Measurements from ENCODE around the gene RAB10. TPM values are rescaled to one million over a fixed set of nuclear protein-coding genes. Genes with fewer than 3 reads are reported as not detected.
"Not testable (repeated sequence)": the region's sequence is repeated elsewhere in the genome, so short reads cannot be mapped to it uniquely, and the experiment has no call there.

The RAB10 gene
- total RNA-seq, 6 donors from 2014 or later, result 81.7 to 139 (median 106) TPM

DNA sequence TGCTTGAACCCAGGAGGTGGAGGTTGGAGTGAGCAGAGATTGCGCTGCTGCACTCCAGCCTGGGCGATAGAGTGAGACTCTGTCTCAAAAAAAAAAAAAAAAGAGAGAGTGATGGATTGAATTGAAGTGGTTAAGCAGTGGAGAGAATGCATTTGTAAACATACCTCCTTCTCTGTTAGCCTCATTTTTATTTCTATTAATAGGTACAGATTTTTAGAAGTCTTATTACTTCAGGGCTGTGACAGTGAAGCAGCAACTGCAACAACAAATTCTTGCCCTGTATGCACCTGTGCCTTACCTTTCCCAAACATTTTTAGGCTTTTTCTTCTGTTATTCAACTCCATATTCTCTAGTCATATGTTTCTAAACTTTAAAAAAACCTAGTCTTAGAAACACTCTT is 55.5 kb downstream of the RAB10 start:
- H3K4me1 ChIP-seq, result peaks cover 5 to 18% (median 8%) of the 10 kb centered on the region in 4 donors
- H3K9me3 ChIP-seq, result no peaks in the 10 kb centered on the region
- TF ChIP-seq EP300 (IDR thresholded peaks at IDR 0.05), result no peak
- no peak for TF ChIP-seq POLR2A (IDR thresholded peaks at IDR 0.05)
- no peak for TF ChIP-seq CTCF (IDR thresholded peaks at IDR 0.05)
- TF ChIP-seq POLR2AphosphoS5 (IDR thresholded peaks at IDR 0.05), result no peak
- no peak overlapping the region for H3K4me3 ChIP-seq
- 90 to 91% methylated on average over 2 of the region's 2 CpGs for whole genome bisulfite sequencing, 2 donors
- peaks cover 0 to 7% (median 0%) of the 10 kb centered on the region in 4 donors for H3K36me3 ChIP-seq
- H3K27ac ChIP-seq, result no peak overlapping the region
- H3K27me3 ChIP-seq, result no peaks in the 10 kb centered on the region
- DNase-seq, result no peak
- no peak for ATAC-seq (ENCODE audit: low FRiP score in 2 of 2)

GRCh38 chr2:26095758-26096157 is 61.9 kb downstream of the RAB10 start:
- DNase-seq, result no peak
- Histone ChIP-seq H3K4me3 (no peak overlapping the region), H3K4me1 (peaks cover 0 to 15% (median 0%) of the 10 kb centered on the region in 4 donors), H3K27me3 (no peaks in the 10 kb centered on the region), H3K9me3 (no peaks in the 10 kb centered on the region), H3K36me3 (peaks cover 0 to 15% (median 5%) of the 10 kb centered on the region in 4 donors), H3K27ac (no peak overlapping the region)
- no peak for ATAC-seq (ENCODE audit: low FRiP score in 2 of 2)
- 97 to 99% methylated on average over 4 to 5 of the region's 5 CpGs for WGBS, 2 donors
- TF ChIP-seq POLR2AphosphoS5 (IDR thresholded peaks at IDR 0.05), result no peak
- no peak for TF ChIP-seq POLR2A (IDR thresholded peaks at IDR 0.05)
- no peak for TF ChIP-seq EP300 (IDR thresholded peaks at IDR 0.05)
- TF ChIP-seq CTCF (IDR thresholded peaks at IDR 0.05), result no peak

DNA sequence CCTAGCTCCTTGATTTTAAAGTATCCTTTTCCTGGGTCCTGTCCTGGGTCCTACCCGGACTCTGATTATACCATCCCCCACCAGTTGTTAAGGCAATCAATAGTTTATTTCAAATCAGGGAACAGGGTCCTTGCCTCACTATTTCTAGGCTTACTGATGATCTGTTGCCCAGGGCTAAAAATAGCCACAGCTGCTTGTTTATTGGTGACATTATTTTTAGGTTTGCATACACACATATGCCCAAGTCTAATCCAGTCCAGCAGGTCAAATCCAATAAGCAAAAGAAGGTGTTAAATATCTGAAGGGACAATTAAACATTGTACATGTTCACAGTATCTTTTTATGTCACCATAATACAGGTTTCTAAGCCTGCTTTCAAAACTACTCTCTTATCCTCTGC is 66.0 kb downstream of the RAB10 start:
- Histone ChIP-seq H3K9me3 (no peaks in the 10 kb centered on the region), H3K27me3 (no peaks in the 10 kb centered on the region), H3K27ac (no peak overlapping the region), H3K4me1 (peaks cover 0 to 13% (median 0%) of the 10 kb centered on the region in 4 donors), H3K4me3 (no peak overlapping the region), H3K36me3 (peaks cover 0 to 8% (median 6%) of the 10 kb centered on the region in 4 donors)
- ATAC-seq (ENCODE audit: low FRiP score in 2 of 2), result no peak
- 92 to 94% methylated on average over 1 of the region's 1 CpG for WGBS, 2 donors
- TF ChIP-seq POLR2A (IDR thresholded peaks at IDR 0.05), result no peak
- TF ChIP-seq EP300 (IDR thresholded peaks at IDR 0.05), result no peak
- no peak for TF ChIP-seq CTCF (IDR thresholded peaks at IDR 0.05)
- TF ChIP-seq POLR2AphosphoS5 (IDR thresholded peaks at IDR 0.05), result no peak
- no peak for DNase-seq

DNA sequence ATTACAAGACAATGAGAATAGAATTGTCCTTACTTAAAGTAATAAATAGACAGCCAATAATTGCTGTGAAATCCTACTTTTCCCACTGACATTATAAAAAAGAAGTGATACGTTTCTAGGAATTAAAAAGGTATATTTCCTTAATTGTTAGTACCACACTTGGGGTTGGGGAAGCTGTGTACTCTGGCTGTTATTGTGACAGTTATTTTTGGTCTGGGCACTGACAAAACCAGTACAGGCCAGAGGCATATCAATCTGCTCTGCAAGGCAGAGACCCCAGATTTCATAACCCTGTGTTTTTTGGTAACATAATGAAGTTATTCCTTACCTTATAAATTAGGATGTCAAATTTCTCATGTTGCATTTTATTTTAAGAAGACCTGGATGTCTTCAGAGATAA is 66.5 kb downstream of the RAB10 start:
- Histone ChIP-seq H3K9me3 (no peaks in the 10 kb centered on the region), H3K27me3 (no peaks in the 10 kb centered on the region), H3K36me3 (peaks cover 0 to 13% (median 6%) of the 10 kb centered on the region in 4 donors), H3K4me3 (no peak overlapping the region), H3K27ac (no peak overlapping the region), H3K4me1 (peaks cover 0 to 13% (median 0%) of the 10 kb centered on the region in 4 donors)
- TF ChIP-seq POLR2A (IDR thresholded peaks at IDR 0.05), result no peak
- no peak for TF ChIP-seq POLR2AphosphoS5 (IDR thresholded peaks at IDR 0.05)
- TF ChIP-seq EP300 (IDR thresholded peaks at IDR 0.05), result no peak
- TF ChIP-seq CTCF (IDR thresholded peaks at IDR 0.05), result no peak
- ATAC-seq (ENCODE audit: low FRiP score in 2 of 2) (no peak), DNase-seq (no peak)
- WGBS, 2 donors, result 67 to 73% methylated on average over 1 of the region's 1 CpG

- Histone ChIP-seq H3K4me1 (peaks cover 0 to 12% (median 0%) of the 10 kb centered on the region in 4 donors), H3K27ac (no peak overlapping the region), H3K4me3 (no peak overlapping the region), H3K36me3 (peaks cover 0 to 13% (median 6%) of the 10 kb centered on the region in 4 donors), H3K27me3 (no peaks in the 10 kb centered on the region), H3K9me3 (no peaks in the 10 kb centered on the region)
- 98 to 99% methylated on average over 4 of the region's 4 CpGs for WGBS, 2 donors
- DNase-seq (no peak), ATAC-seq (ENCODE audit: low FRiP score in 2 of 2) (no peak)
- TF ChIP-seq EP300 (IDR thresholded peaks at IDR 0.05) (no peak), CTCF (IDR thresholded peaks at IDR 0.05) (no peak), POLR2A (IDR thresholded peaks at IDR 0.05) (no peak), POLR2AphosphoS5 (IDR thresholded peaks at IDR 0.05) (no peak)
Measured at GRCh38 chr2:26103752-26104151, 69.9 kb downstream of the RAB10 start.

GRCh38 chr2:26108701-26109100 is 74.8 kb downstream of the RAB10 start:
- Histone ChIP-seq H3K36me3 (peaks cover 2 to 48% (median 13%) of the 10 kb centered on the region in 4 donors), H3K4me1 (peaks cover 0 to 13% (median 0%) of the 10 kb centered on the region in 4 donors)
- not testable (repeated sequence) for DNase-seq; H3K27ac ChIP-seq; ATAC-seq (ENCODE audit: low FRiP score in 2 of 2); H3K27me3 ChIP-seq; H3K4me3 ChIP-seq; H3K9me3 ChIP-seq
- 87 to 94% methylated on average over 6 of the region's 6 CpGs for WGBS, 2 donors

Data from upper lobe of left lung (tissue), 6 donors.